ENCODE data around the gene IGF2R. TPM values are rescaled to one million over a fixed set of nuclear protein-coding genes. Genes with fewer than 3 reads are reported as not detected.
A peak's percentile ranks its signal among the peaks of the same experiment; 100 is the strongest.

Gene IGF2R
- total and polyA plus RNA-seq, 9 donors: 29.3 to 116 (median 49.2) TPM

- no peak for DNase-seq
- no peaks in the 10 kb centered on the region for H3K9me3 ChIP-seq
- H3K4me1 ChIP-seq (ENCODE audit: insufficient read depth): peaks cover 46% of the 10 kb centered on the region
- WGBS, 3 donors: 87 to 90% (median 88%) methylated on average over 11 of the region's 11 CpGs
- intact Hi-C loops (cut with DNase I): loop anchor here in 2 of 4 donors (10.0 kb wide), 2 partner anchors 45 to 55 kb away; no protein-coding TSS in a partner anchor
- TF ChIP-seq POLR2A (IDR thresholded peaks at IDR 0.05) (no peak), EP300 (IDR thresholded peaks at IDR 0.05) (no peak), CTCF (IDR thresholded peaks at IDR 0.05) (no peak)
- H3K27me3 ChIP-seq: no peaks in the 10 kb centered on the region
- no peaks in the 10 kb centered on the region for H3K36me3 ChIP-seq
- no peak overlapping the region for H3K27ac ChIP-seq
- H3K4me3 ChIP-seq: no peak overlapping the region
These were observed 10.4 kb downstream of the IGF2R start for GRCh38 chr6:159979136-159979874.

GRCh38 chr6:159980474-159980873, 11.6 kb downstream of the IGF2R start:
- Histone ChIP-seq H3K27ac (peak overlapping the region in 1 of 2 donors; percentile 73), H3K9me3 (no peaks in the 10 kb centered on the region), H3K4me3 (no peak overlapping the region), H3K27me3 (no peaks in the 10 kb centered on the region), H3K4me1 (ENCODE audit: insufficient read depth) (peaks cover 52% of the 10 kb centered on the region), H3K36me3 (no peaks in the 10 kb centered on the region)
- DNase-seq: no peak
- intact Hi-C loops (cut with DNase I): loop anchor here in 1 of 4 donors (10.0 kb wide), 1 partner anchor 54 kb away; no protein-coding TSS in a partner anchor
- 97 to 99% (median 97%) methylated on average over 5 of the region's 5 CpGs for WGBS, 3 donors
- TF ChIP-seq POLR2A (IDR thresholded peaks at IDR 0.05) (no peak), EP300 (IDR thresholded peaks at IDR 0.05) (no peak), CTCF (IDR thresholded peaks at IDR 0.05) (no peak)

- 82 to 85% (median 83%) methylated on average over 6 of the region's 6 CpGs for WGBS, 3 donors
- peaks cover 55% of the 10 kb centered on the region for H3K4me1 ChIP-seq (ENCODE audit: insufficient read depth)
- peak overlapping the region in 1 of 2 donors; percentile 73 for H3K27ac ChIP-seq
- TF ChIP-seq POLR2A (IDR thresholded peaks at IDR 0.05): no peak
- TF ChIP-seq CTCF (IDR thresholded peaks at IDR 0.05): no peak
- TF ChIP-seq EP300 (IDR thresholded peaks at IDR 0.05): no peak
- H3K4me3 ChIP-seq: no peak overlapping the region
- intact Hi-C loops (cut with DNase I): loop anchor here in 1 of 4 donors (10.0 kb wide), 1 partner anchor 54 kb away; no protein-coding TSS in a partner anchor
- no peak for DNase-seq
- no peaks in the 10 kb centered on the region for H3K36me3 ChIP-seq
- H3K27me3 ChIP-seq: no peaks in the 10 kb centered on the region
- H3K9me3 ChIP-seq: no peaks in the 10 kb centered on the region
These were observed 12.2 kb downstream of the IGF2R start for GRCh38 chr6:159981071-159981402.

GRCh38 chr6:159981403-159982245, 12.7 kb downstream of the IGF2R start:
- peak overlapping the region; percentile 8 to 73 for H3K27ac ChIP-seq
- WGBS, 3 donors: 8 to 17% (median 10%) methylated on average over 16 of the region's 16 CpGs
- TF ChIP-seq POLR2A (IDR thresholded peaks at IDR 0.05): no peak
- H3K4me3 ChIP-seq: peak overlapping the region; percentile 18
- H3K4me1 ChIP-seq (ENCODE audit: insufficient read depth): peaks cover 57% of the 10 kb centered on the region
- H3K27me3 ChIP-seq: no peaks in the 10 kb centered on the region
- intact Hi-C loops (cut with DNase I): loop anchor here in 1 of 4 donors (10.0 kb wide), 1 partner anchor 53 kb away; no protein-coding TSS in a partner anchor
- no peaks in the 10 kb centered on the region for H3K9me3 ChIP-seq
- DNase-seq: peak in 2 of 5 donors; percentile 28 to 47
- H3K36me3 ChIP-seq: no peaks in the 10 kb centered on the region
